ENCODE results near the gene NXPH1. TPM values are rescaled to one million over a fixed set of nuclear protein-coding genes. Genes with fewer than 3 reads are reported as not detected.

Gene NXPH1
- total RNA-seq, 2 experiments from 2014 or later = not detected

- ATAC-seq (no peak), DNase-seq (no peak)
- Mint-ChIP-seq H3K36me3 (no peaks in the 10 kb centered on the region), H3K9me3 (ENCODE audit: low read depth) (no peaks in the 10 kb centered on the region), H3K27ac (no peak overlapping the region), H3K4me1 (no peaks in the 10 kb centered on the region), H3K27me3 (no peaks in the 10 kb centered on the region), H3K4me3 (no peak overlapping the region)
- CTCF ChIA-PET = no interaction called here
Observed at GRCh38 chr7:8561449-8561848, 128.0 kb downstream of the NXPH1 start.

DNA sequence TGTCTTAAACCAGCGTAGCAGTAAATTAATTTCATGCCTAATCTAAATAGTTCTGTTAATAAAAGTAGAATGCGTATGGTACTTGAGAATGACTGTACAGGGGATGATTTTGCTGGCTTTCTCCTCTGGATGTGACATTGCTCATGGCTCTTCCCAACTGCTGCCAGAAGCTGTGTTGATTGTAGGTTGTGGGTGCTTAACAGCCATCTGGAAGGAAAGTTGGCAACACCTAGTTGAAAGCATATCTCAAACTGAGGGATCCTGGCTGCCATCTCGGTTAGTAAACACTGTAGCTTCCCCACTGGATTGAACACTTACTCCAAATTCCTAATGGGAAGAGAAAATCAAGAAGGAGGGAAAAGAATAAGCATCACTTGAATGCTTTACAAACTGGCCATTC is 130.9 kb downstream of the NXPH1 start:
- Mint-ChIP-seq H3K4me3 (no peak overlapping the region), H3K9me3 (ENCODE audit: low read depth) (no peaks in the 10 kb centered on the region), H3K36me3 (no peaks in the 10 kb centered on the region), H3K27me3 (no peaks in the 10 kb centered on the region), H3K27ac (no peak overlapping the region), H3K4me1 (no peaks in the 10 kb centered on the region)
- CTCF ChIA-PET = no interaction called here
- no peak for ATAC-seq
- no peak for DNase-seq

- no peak for DNase-seq
Observed at GRCh38 chr7:8566016-8566415, 132.6 kb downstream of the NXPH1 start.

DNA sequence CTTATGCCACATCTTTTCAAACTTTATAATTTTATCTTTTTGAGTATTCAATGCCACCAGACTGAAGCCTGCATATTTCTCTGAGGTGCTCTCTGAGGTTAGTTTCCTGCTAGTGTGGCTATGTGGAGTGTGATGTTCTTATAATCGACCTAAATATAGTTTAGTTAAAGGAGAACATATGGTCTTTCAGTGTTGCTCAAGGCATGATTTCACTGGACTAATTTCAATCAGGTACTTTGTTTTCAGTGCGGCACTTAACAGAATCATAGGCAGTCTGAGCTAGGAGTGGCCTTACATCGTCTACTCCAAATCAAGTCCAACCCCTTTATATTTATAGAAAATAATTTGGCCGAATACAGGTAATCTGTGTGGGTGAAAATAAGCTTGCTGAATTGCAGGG is 134.2 kb downstream of the NXPH1 start:
- Mint-ChIP-seq H3K9me3 (ENCODE audit: low read depth) (no peaks in the 10 kb centered on the region), H3K4me3 (no peak overlapping the region), H3K36me3 (no peaks in the 10 kb centered on the region), H3K27me3 (no peaks in the 10 kb centered on the region), H3K27ac (no peak overlapping the region), H3K4me1 (no peaks in the 10 kb centered on the region)
- CTCF ChIA-PET = no interaction called here
- DNase-seq (no peak), ATAC-seq (no peak)

More at GRCh38 chr7:8566016-8566415, 132.6 kb downstream of the NXPH1 start:
- no peaks in the 10 kb centered on the region for H3K9me3 Mint-ChIP-seq (ENCODE audit: low read depth)
- CTCF ChIA-PET = no interaction called here
- ATAC-seq = no peak
- no peaks in the 10 kb centered on the region for H3K27me3 Mint-ChIP-seq
- no peak overlapping the region for H3K4me3 Mint-ChIP-seq
- H3K4me1 Mint-ChIP-seq = no peaks in the 10 kb centered on the region
- no peak overlapping the region for H3K27ac Mint-ChIP-seq
- no peaks in the 10 kb centered on the region for H3K36me3 Mint-ChIP-seq

- Mint-ChIP-seq H3K27me3 (no peaks in the 10 kb centered on the region), H3K27ac (no peak overlapping the region), H3K4me3 (no peak overlapping the region), H3K4me1 (no peaks in the 10 kb centered on the region), H3K9me3 (ENCODE audit: low read depth) (no peaks in the 10 kb centered on the region), H3K36me3 (no peaks in the 10 kb centered on the region)
- no peak for ATAC-seq
- CTCF ChIA-PET = no interaction called here
- DNase-seq = no peak
Observed at GRCh38 chr7:8579661-8580194, 146.3 kb downstream of the NXPH1 start.

- Mint-ChIP-seq H3K4me1 (no peaks in the 10 kb centered on the region), H3K9me3 (ENCODE audit: low read depth) (no peaks in the 10 kb centered on the region), H3K27me3 (no peaks in the 10 kb centered on the region), H3K36me3 (no peaks in the 10 kb centered on the region), H3K27ac (no peak overlapping the region), H3K4me3 (no peak overlapping the region)
- DNase-seq (no peak), ATAC-seq (no peak)
- CTCF ChIA-PET = no interaction called here
Observed at GRCh38 chr7:8581842-8582241, 148.4 kb downstream of the NXPH1 start.

DNA sequence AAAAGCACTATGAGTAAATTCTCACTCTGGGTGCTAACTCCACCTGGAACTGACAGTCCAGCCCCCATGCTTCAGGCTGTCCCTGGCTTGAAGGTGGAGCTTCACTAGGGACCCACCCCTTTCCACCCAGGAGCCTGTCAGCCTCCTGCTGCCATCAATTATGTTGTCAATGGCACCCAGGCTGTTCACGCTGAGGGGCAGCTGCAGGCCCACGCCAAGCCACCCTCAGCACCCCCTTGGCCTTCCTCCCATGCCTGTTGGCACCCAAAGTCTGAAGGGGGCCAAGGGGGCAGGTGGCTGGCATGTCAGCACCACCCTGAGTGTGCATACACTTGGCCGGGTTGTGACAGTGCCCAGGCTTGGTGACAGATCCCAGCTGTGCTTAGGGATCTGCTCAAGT is 149.3 kb downstream of the NXPH1 start:
- no peaks in the 10 kb centered on the region for H3K36me3 Mint-ChIP-seq
- H3K27me3 Mint-ChIP-seq = no peaks in the 10 kb centered on the region

DNA sequence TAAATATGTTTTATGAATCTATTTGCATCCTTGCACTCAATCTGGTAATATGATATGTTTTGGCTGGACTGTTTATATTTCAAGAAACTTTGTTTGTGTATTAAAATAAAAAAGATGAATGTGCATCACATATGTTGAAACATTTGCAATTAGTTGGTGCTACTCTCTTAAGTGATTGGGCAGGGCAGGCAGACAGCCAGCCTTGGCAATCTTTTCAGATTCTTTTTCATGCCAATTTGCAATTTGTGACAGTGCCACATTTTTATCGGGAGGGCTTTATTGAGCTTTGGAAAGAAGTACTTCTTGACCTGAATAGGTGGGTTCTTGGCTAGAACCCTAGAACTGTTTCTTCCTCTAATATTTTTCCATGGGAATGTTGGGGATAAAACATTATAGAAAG is 152.2 kb downstream of the NXPH1 start:
- Mint-ChIP-seq H3K4me3 (no peak overlapping the region), H3K4me1 (no peaks in the 10 kb centered on the region), H3K9me3 (ENCODE audit: low read depth) (no peaks in the 10 kb centered on the region), H3K27ac (no peak overlapping the region), H3K36me3 (no peaks in the 10 kb centered on the region), H3K27me3 (no peaks in the 10 kb centered on the region)
- DNase-seq (no peak), ATAC-seq (no peak)
- CTCF ChIA-PET = no interaction called here

More for the DNA sequence above, 149.3 kb downstream of the NXPH1 start:
- no peak for ATAC-seq
- no peaks in the 10 kb centered on the region for H3K4me1 Mint-ChIP-seq
- CTCF ChIA-PET = no interaction called here
- no peaks in the 10 kb centered on the region for H3K9me3 Mint-ChIP-seq (ENCODE audit: low read depth)
- H3K4me3 Mint-ChIP-seq = no peak overlapping the region
- H3K27ac Mint-ChIP-seq = no peak overlapping the region
- no peak for DNase-seq

DNA sequence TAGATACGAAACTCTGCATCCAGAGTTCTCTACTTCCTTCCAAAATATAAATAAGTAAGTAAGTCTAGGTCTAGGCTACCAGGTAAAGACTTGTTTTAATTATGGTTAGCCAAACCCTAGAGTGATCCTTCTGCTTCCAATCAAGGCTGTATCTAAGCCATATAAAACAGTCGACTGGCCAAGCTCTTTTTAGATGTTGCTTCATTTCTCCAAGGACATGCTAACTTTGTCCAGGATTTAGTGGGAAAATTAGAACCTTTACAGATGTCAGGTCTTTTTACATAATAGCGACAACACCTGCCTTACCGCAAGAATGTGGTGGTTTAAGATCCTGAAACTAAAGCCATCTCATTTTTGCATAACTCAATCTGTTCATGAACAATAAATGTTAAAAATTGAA is 156.8 kb downstream of the NXPH1 start:
- DNase-seq = no peak
- ATAC-seq = no peak
- no peak overlapping the region for H3K4me3 Mint-ChIP-seq
- CTCF ChIA-PET = no interaction called here
- no peaks in the 10 kb centered on the region for H3K27me3 Mint-ChIP-seq
- no peaks in the 10 kb centered on the region for H3K4me1 Mint-ChIP-seq
- no peaks in the 10 kb centered on the region for H3K9me3 Mint-ChIP-seq (ENCODE audit: low read depth)
- no peaks in the 10 kb centered on the region for H3K36me3 Mint-ChIP-seq
- no peak overlapping the region for H3K27ac Mint-ChIP-seq

GRCh38 chr7:8590791-8591190 is 157.4 kb downstream of the NXPH1 start:
- Mint-ChIP-seq H3K4me1 (no peaks in the 10 kb centered on the region), H3K36me3 (no peaks in the 10 kb centered on the region), H3K27ac (no peak overlapping the region), H3K4me3 (no peak overlapping the region), H3K9me3 (ENCODE audit: low read depth) (no peaks in the 10 kb centered on the region), H3K27me3 (no peaks in the 10 kb centered on the region)
- DNase-seq (no peak), ATAC-seq (no peak)
- CTCF ChIA-PET = no interaction called here

- no peaks in the 10 kb centered on the region for H3K36me3 Mint-ChIP-seq
- H3K4me1 Mint-ChIP-seq = no peaks in the 10 kb centered on the region
- ATAC-seq (no peak), DNase-seq (no peak)
- H3K4me3 Mint-ChIP-seq = no peak overlapping the region
- no peaks in the 10 kb centered on the region for H3K9me3 Mint-ChIP-seq (ENCODE audit: low read depth)
- H3K27me3 Mint-ChIP-seq = no peaks in the 10 kb centered on the region
- CTCF ChIA-PET = no interaction called here
- H3K27ac Mint-ChIP-seq = no peak overlapping the region
Observed at GRCh38 chr7:8591289-8591688, 157.9 kb downstream of the NXPH1 start.

DNA sequence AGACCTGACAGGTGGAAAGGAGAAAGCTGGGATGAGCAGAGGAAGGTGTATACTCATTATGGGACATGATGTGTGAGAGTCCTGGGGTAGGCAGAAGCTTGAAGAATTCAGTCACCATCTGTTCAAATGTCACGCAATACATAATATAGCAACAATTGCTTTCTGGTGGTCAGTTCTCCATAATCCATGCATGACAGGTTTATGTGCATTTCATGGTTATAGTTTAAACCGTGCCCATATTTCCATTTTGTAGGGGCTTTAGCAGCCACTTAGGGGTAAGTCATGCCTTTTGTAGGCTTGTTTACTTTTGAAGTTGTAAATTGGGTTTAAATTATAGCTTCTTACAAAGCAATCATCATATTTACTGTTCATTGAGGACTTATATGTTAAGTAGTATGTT is 158.8 kb downstream of the NXPH1 start:
- Mint-ChIP-seq H3K27ac (no peak overlapping the region), H3K4me1 (no peaks in the 10 kb centered on the region), H3K27me3 (no peaks in the 10 kb centered on the region), H3K9me3 (ENCODE audit: low read depth) (no peaks in the 10 kb centered on the region), H3K4me3 (no peak overlapping the region), H3K36me3 (no peaks in the 10 kb centered on the region)
- DNase-seq = no peak
- CTCF ChIA-PET = no interaction called here
- ATAC-seq = no peak

DNA sequence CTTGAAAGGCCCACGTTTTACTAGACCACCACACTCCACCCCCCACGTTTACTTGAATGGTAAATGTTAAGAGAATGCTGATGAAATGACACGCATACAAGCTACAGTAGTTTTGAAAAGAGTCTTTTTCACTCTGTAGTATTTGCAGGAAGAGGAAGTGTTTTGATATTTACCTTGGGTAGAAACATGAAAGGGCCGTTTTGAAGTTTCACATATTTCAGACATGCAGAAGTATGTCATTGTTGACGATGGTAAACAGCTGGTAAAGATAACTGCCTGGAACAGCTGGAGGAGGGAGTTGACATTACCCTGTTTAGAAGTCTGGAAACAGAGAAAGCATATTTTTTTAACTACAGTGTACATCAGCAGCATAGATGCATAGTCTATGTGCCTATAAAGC is 160.7 kb downstream of the NXPH1 start:
- Mint-ChIP-seq H3K27ac (no peak overlapping the region), H3K36me3 (no peaks in the 10 kb centered on the region), H3K9me3 (ENCODE audit: low read depth) (no peaks in the 10 kb centered on the region), H3K4me3 (no peak overlapping the region), H3K4me1 (no peaks in the 10 kb centered on the region), H3K27me3 (no peaks in the 10 kb centered on the region)
- no peak for DNase-seq
- CTCF ChIA-PET = no interaction called here
- ATAC-seq = no peak

DNA sequence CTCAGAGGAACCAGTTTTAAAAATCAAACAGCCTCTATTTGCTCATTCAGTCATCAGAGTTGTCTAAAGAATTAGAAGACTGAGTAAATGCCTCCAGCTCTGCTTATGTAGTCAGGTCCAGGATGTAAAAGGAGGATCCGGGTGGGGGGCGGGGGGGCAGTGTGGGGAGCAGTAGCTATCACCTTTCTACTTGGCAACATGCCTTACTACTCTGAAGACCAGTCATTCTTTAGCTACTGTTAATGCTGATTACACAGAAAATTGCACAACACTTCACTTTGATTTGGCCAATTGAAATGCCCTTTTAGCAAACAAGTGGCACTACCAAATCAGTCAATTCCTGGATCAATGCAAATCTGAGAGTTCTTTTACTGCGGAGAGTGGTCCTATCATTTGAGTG is 164.2 kb downstream of the NXPH1 start:
- H3K4me3 Mint-ChIP-seq = no peak overlapping the region
- no peak overlapping the region for H3K27ac Mint-ChIP-seq
- CTCF ChIA-PET = no interaction called here
- no peaks in the 10 kb centered on the region for H3K9me3 Mint-ChIP-seq (ENCODE audit: low read depth)
- DNase-seq = no peak
- no peaks in the 10 kb centered on the region for H3K27me3 Mint-ChIP-seq
- ATAC-seq = no peak
- H3K36me3 Mint-ChIP-seq = no peaks in the 10 kb centered on the region
- H3K4me1 Mint-ChIP-seq = no peaks in the 10 kb centered on the region

- DNase-seq (no peak), ATAC-seq (no peak)
- CTCF ChIA-PET = no interaction called here
- Mint-ChIP-seq H3K4me1 (no peaks in the 10 kb centered on the region), H3K4me3 (no peak overlapping the region), H3K9me3 (ENCODE audit: low read depth) (no peaks in the 10 kb centered on the region), H3K36me3 (no peaks in the 10 kb centered on the region), H3K27ac (no peak overlapping the region), H3K27me3 (no peaks in the 10 kb centered on the region)
Observed at GRCh38 chr7:8601121-8601520, 167.7 kb downstream of the NXPH1 start.
